ENCODE data around the gene EPPIN. TPM values are rescaled to one million over a fixed set of nuclear protein-coding genes. Genes with fewer than 3 reads are reported as not detected.

EPPIN gene
- total and polyA plus RNA-seq, 2 donors from 2014 or later = not detected

GRCh38 chr20:45538209-45538799, 8.9 kb downstream of the EPPIN start:
- no peak for TF ChIP-seq CTCF (IDR thresholded peaks at IDR 0.05; ENCODE audit: borderline replicate concordance, extremely low read depth, insufficient read depth)
- DNase-seq (no peak), FAIRE-seq (no peak)
- no peak overlapping the region for H3K4me3 ChIP-seq (ENCODE audit: low read length in 3 of 3)
- intact Hi-C loops (cut with DNase I) = no loop called here
- no peak overlapping the region for H3K9ac ChIP-seq (ENCODE audit: low read length in 3 of 3)
- no peaks in the 10 kb centered on the region for H3K27me3 ChIP-seq (ENCODE audit: control insufficient read depth, insufficient read depth, low read length)
- no peaks in the 10 kb centered on the region for H3K9me3 ChIP-seq (ENCODE audit: control insufficient read depth in 2 of 3, insufficient read depth in 1 of 3, low read length in 3 of 3)
- H3K27ac ChIP-seq (ENCODE audit: low read depth in 2 of 2, low read length in 2 of 2) = no peak overlapping the region
- H3K4me1 ChIP-seq (ENCODE audit: control insufficient read depth in 2 of 3, insufficient read depth in 2 of 3, low read depth in 1 of 3, low read length in 3 of 3) = no peaks in the 10 kb centered on the region
- no peaks in the 10 kb centered on the region for H3K36me3 ChIP-seq (ENCODE audit: control insufficient read depth in 2 of 3, insufficient read depth in 3 of 3, low read length in 3 of 3)

- Histone ChIP-seq H3K9ac (ENCODE audit: low read length in 3 of 3) (no peak overlapping the region), H3K36me3 (ENCODE audit: control insufficient read depth in 2 of 3, insufficient read depth in 3 of 3, low read length in 3 of 3) (no peaks in the 10 kb centered on the region), H3K4me1 (ENCODE audit: control insufficient read depth in 2 of 3, insufficient read depth in 2 of 3, low read depth in 1 of 3, low read length in 3 of 3) (no peaks in the 10 kb centered on the region), H3K27ac (ENCODE audit: low read depth in 2 of 2, low read length in 2 of 2) (no peak overlapping the region), H3K9me3 (ENCODE audit: control insufficient read depth in 2 of 3, insufficient read depth in 1 of 3, low read length in 3 of 3) (no peaks in the 10 kb centered on the region), H3K4me3 (ENCODE audit: low read length in 3 of 3) (no peak overlapping the region), H3K27me3 (ENCODE audit: control insufficient read depth, insufficient read depth, low read length) (no peaks in the 10 kb centered on the region)
- intact Hi-C loops (cut with DNase I) = no loop called here
- no peak for TF ChIP-seq CTCF (IDR thresholded peaks at IDR 0.05; ENCODE audit: borderline replicate concordance, extremely low read depth, insufficient read depth)
- no peak for DNase-seq
- no peak for FAIRE-seq
Measured at GRCh38 chr20:45527294-45527693, 19.9 kb downstream of the EPPIN start.

- H3K9me3 ChIP-seq (ENCODE audit: control insufficient read depth in 2 of 3, insufficient read depth in 1 of 3, low read length in 3 of 3) = no peaks in the 10 kb centered on the region
- no peak for FAIRE-seq
- TF ChIP-seq CTCF (IDR thresholded peaks at IDR 0.05; ENCODE audit: borderline replicate concordance, extremely low read depth, insufficient read depth) = no peak
- H3K9ac ChIP-seq (ENCODE audit: low read length in 3 of 3) = no peak overlapping the region
- H3K27me3 ChIP-seq (ENCODE audit: control insufficient read depth, insufficient read depth, low read length) = no peaks in the 10 kb centered on the region
- no peak overlapping the region for H3K4me3 ChIP-seq (ENCODE audit: low read length in 3 of 3)
- H3K36me3 ChIP-seq (ENCODE audit: control insufficient read depth in 2 of 3, insufficient read depth in 3 of 3, low read length in 3 of 3) = no peaks in the 10 kb centered on the region
- H3K27ac ChIP-seq (ENCODE audit: low read depth in 2 of 2, low read length in 2 of 2) = no peak overlapping the region
- intact Hi-C loops (cut with DNase I) = no loop called here
- no peak for DNase-seq
- no peaks in the 10 kb centered on the region for H3K4me1 ChIP-seq (ENCODE audit: control insufficient read depth in 2 of 3, insufficient read depth in 2 of 3, low read depth in 1 of 3, low read length in 3 of 3)
Measured at GRCh38 chr20:45523821-45524220, 23.4 kb downstream of the EPPIN start.

GRCh38 chr20:45518282-45518681, 28.9 kb downstream of the EPPIN start:
- intact Hi-C loops (cut with DNase I) = no loop called here
- FAIRE-seq (no peak), DNase-seq (peak in 3 of 5 donors; percentile 17 to 60 (median 57))
- Histone ChIP-seq H3K27me3 (ENCODE audit: control insufficient read depth, insufficient read depth, low read length) (no peaks in the 10 kb centered on the region), H3K9me3 (ENCODE audit: control insufficient read depth in 2 of 3, insufficient read depth in 1 of 3, low read length in 3 of 3) (no peaks in the 10 kb centered on the region), H3K4me1 (ENCODE audit: control insufficient read depth in 2 of 3, insufficient read depth in 2 of 3, low read depth in 1 of 3, low read length in 3 of 3) (no peaks in the 10 kb centered on the region), H3K27ac (ENCODE audit: low read depth in 2 of 2, low read length in 2 of 2) (no peak overlapping the region), H3K36me3 (ENCODE audit: control insufficient read depth in 2 of 3, insufficient read depth in 3 of 3, low read length in 3 of 3) (no peaks in the 10 kb centered on the region), H3K9ac (ENCODE audit: low read length in 3 of 3) (no peak overlapping the region), H3K4me3 (ENCODE audit: low read length in 3 of 3) (no peak overlapping the region)
- no peak for TF ChIP-seq CTCF (IDR thresholded peaks at IDR 0.05; ENCODE audit: borderline replicate concordance, extremely low read depth, insufficient read depth)

All from kidney (tissue), 14 donors.